ENCODE measurements around the gene DSCAM.
"Not testable (repeated sequence)": the region's sequence is repeated elsewhere in the genome, so short reads cannot be mapped to it uniquely, and the experiment has no call there.

Gene DSCAM

DNA sequence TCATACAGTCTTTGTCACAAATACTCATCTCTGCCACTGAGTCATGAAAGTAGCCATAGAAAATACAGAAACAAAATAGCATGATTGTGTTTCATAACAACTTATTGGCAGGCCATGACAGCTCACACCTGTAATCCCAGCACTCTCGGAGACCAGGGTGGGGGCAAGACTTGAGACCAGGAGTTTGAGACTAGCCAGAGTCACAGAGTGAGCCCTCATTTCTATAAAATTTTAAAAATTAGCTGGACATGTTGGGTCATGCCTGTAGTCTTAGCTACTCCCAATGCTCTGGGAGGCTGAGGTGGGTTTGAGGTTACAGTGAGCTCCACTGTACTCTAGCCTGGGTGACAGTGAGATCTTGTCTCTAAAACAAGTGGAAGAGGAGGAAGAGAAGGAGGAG, 568.6 kb downstream of the DSCAM start:
- no peak for ATAC-seq
- Mint-ChIP-seq H3K4me1 (no peaks in the 10 kb centered on the region), H3K36me3 (ENCODE audit: low read depth) (no peaks in the 10 kb centered on the region), H3K4me3 (no peak overlapping the region), H3K9me3 (no peaks in the 10 kb centered on the region), H3K27me3 (no peaks in the 10 kb centered on the region), H3K27ac (no peak overlapping the region)
- DNase-seq = no peak

DNA sequence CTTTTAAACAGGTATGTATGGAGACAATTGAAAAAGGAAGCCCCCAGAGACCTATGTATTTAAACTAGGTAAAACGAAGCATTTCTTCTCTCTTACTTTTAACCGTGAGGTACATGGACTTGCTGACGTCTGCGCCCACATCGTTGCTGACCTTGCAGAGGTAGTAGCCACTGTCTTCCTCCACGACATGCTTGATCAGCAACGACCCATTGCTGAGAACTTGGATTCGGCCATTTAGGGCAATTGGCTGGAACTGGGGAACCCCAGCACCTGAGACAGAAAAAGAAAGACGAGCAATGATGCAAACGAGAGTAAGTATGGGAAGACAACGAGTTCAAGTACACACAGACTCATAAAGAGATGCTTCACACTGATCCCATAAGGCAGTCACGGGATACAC, 571.0 kb downstream of the DSCAM start:
- no peak for DNase-seq
- H3K4me3 Mint-ChIP-seq = no peak overlapping the region
- H3K4me1 Mint-ChIP-seq = no peaks in the 10 kb centered on the region
- no peak overlapping the region for H3K27ac Mint-ChIP-seq
- no peaks in the 10 kb centered on the region for H3K9me3 Mint-ChIP-seq
- no peak for ATAC-seq
- H3K36me3 Mint-ChIP-seq (ENCODE audit: low read depth) = no peaks in the 10 kb centered on the region
- H3K27me3 Mint-ChIP-seq = no peaks in the 10 kb centered on the region

DNA sequence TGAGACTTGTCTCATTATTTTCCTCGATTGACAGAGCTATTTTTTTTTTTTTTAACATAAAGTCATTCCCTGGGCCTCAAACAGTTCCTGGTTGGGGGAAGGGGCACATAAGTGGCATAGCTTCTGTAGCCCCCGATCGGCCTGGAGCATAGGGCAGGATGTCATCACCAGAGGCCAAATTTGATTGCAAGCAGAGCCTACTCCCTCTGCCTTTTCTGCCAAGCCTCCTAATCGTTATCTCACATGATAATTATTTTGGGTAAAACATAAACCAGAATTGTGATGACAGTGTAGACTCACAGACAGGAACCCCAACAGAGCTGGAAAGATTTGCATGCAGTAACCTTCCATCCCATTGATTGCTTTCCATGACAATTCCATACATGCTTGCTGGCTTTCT, 574.9 kb downstream of the DSCAM start:
- Mint-ChIP-seq H3K4me3 (no peak overlapping the region), H3K36me3 (ENCODE audit: low read depth) (no peaks in the 10 kb centered on the region), H3K27me3 (no peaks in the 10 kb centered on the region), H3K4me1 (no peaks in the 10 kb centered on the region), H3K27ac (no peak overlapping the region), H3K9me3 (no peaks in the 10 kb centered on the region)
- ATAC-seq = no peak
- DNase-seq = no peak

DNA sequence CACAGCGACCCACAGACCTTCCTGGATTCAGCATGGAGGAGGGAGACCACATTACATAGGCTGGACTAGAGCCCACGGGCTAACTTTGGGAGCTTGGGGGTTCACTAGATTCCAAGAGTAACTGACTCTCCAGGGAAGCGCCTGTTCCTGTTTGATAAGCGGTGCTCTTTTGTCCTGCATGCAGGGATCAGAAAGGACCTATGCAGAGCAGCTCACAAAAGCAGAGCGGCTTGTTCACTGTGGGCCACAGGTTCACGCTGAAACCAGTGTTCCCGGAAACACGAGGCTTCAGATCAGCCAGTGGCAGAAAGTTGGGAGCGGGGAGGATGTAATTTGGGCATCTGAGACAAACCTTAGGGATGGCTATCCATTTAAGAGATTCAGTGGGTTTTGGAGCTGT, 575.8 kb downstream of the DSCAM start:
- Mint-ChIP-seq H3K27ac (no peak overlapping the region), H3K4me1 (no peaks in the 10 kb centered on the region), H3K27me3 (no peaks in the 10 kb centered on the region), H3K36me3 (ENCODE audit: low read depth) (no peaks in the 10 kb centered on the region), H3K4me3 (no peak overlapping the region), H3K9me3 (no peaks in the 10 kb centered on the region)
- ATAC-seq = no peak
- DNase-seq = no peak

DNA sequence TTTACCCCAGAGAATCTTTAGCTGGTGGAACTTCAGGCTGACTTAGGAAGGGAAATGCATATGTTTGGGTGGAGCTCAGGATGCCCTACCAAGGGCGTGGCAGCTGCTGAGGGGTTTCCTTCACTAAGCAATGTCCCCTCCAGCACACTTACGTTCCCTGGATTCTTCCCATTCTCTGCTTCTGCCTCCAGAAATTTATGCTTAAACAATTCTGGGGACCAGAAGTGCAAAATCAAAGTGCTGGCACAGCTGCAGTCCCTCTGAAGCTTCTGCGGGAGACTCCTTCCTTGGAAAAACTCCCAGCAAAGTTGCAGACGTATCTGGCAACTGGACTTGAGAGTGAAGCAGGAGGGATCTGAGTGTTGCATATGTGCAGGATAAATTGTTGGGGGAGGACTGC, 576.9 kb downstream of the DSCAM start:
- Mint-ChIP-seq H3K27me3 (no peaks in the 10 kb centered on the region), H3K4me1 (no peaks in the 10 kb centered on the region), H3K36me3 (ENCODE audit: low read depth) (no peaks in the 10 kb centered on the region), H3K9me3 (no peaks in the 10 kb centered on the region), H3K27ac (no peak overlapping the region), H3K4me3 (no peak overlapping the region)
- ATAC-seq = no peak
- no peak for DNase-seq

DNA sequence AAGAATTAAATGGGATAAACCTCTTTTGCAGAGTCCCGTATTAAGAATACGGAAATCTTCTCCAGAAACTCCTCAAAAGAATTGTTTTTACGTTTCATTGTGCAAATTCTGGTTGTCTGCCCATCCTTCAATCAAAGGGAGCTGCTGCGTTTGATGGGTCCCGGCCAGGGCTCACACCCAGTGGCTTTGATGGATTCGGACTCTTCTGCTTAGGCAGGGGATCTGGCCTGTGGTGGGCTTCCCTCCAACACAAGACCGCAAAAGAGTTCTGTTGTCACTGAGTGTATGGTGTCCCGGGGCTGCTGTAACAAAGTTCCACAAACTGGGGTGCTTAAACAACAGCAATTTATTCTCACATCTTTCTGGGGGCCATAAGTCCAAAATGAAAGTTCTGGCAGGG, 577.7 kb downstream of the DSCAM start:
- Mint-ChIP-seq H3K4me3 (no peak overlapping the region), H3K27ac (no peak overlapping the region), H3K9me3 (no peaks in the 10 kb centered on the region), H3K4me1 (no peaks in the 10 kb centered on the region), H3K36me3 (ENCODE audit: low read depth) (no peaks in the 10 kb centered on the region), H3K27me3 (no peaks in the 10 kb centered on the region)
- ATAC-seq (no peak), DNase-seq (no peak)

DNA sequence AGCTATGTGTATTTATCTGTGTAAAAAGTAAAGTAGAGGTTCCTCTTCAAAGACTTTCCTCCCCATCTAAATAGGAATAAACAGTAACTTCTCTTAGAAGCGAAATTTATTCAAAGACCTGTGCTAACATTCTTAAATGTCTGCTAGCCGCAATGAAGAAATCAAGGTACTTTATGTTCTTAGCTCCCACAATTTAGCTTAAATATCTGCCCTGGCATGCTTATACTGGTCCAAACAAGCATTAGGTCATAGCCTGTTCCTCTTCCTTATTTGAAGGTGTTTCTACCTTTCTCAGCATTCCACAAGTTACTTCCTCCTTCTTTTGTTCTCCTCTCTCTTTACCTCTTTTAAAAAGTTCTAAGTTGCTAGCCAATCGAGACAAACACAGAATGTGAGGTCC, 588.5 kb downstream of the DSCAM start:
- H3K27ac Mint-ChIP-seq; H3K4me1 Mint-ChIP-seq; H3K27me3 Mint-ChIP-seq; H3K4me3 Mint-ChIP-seq; DNase-seq; H3K36me3 Mint-ChIP-seq (ENCODE audit: low read depth); H3K9me3 Mint-ChIP-seq; ATAC-seq: not testable (repeated sequence)

DNA sequence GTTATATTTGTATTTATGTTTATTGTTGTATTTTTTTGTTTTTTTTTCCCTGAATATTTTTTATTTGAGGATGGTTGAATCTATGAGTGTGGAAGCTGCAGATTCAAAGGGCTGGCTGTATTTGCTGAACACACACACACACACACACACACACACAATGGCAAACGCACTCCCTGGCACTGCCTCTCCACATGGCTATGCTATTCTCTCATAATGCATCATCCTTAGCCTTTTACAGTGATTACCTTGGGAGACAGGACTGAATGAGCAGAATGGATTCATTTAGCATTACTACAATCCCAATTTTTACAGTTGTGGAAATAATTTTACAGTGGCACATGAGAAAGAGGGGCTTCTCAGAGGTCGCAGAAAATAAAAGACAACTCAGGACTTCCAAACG, 589.6 kb downstream of the DSCAM start:
- Mint-ChIP-seq H3K27me3 (no peaks in the 10 kb centered on the region), H3K36me3 (ENCODE audit: low read depth) (no peaks in the 10 kb centered on the region), H3K27ac (no peak overlapping the region), H3K4me1 (no peaks in the 10 kb centered on the region), H3K4me3 (no peak overlapping the region), H3K9me3 (no peaks in the 10 kb centered on the region)
- DNase-seq = no peak
- ATAC-seq = no peak

DNA sequence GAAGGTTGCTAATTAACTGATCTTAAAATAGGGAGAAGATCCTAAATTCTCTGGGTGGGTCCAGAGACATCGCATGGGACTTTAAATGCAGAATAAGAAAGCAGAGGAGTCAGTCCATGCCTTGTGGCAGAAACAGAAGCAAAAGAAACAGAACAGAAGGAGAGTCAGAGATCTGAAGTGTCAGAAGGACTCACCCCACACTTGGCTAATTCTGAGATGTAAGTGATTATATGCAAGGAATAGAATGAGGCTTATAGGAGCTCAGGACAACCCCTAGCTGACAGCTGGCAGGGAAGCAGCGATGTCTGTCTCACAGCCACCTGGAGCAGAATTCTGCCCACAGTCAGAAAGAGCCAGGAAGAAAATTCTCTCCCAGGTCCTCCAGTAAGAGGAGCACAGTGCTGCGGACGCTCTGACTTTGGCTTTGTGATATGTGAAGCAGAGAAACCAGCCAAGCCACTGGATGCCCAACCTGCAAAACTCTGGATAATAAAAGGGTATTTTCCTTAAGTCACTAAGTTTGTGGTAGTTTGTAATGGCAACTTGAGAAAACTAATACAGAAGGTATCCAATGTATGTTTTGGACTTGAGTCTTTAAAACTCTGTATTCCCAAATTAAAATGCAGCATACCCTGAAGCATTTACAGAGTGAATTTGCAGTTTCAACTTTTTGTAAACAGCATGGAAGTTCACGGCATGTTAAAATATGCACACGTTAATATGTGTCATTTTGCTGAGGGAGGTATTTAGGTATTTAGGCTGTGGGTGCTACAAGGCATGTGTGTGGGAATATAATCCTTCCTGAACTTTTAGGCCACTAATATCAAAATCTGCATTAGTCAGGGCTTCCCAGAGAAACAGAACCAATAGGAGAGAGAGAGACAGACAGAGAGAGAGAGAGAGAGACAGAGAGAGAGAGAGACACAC, 591.2 kb downstream of the DSCAM start:
- H3K9me3 Mint-ChIP-seq = peaks cover 11% of the 10 kb centered on the region
- H3K36me3 Mint-ChIP-seq (ENCODE audit: low read depth) = no peaks in the 10 kb centered on the region
- H3K4me1 Mint-ChIP-seq = no peaks in the 10 kb centered on the region
- no peaks in the 10 kb centered on the region for H3K27me3 Mint-ChIP-seq
- DNase-seq (no peak), ATAC-seq (no peak)
- no peak overlapping the region for H3K4me3 Mint-ChIP-seq
- no peak overlapping the region for H3K27ac Mint-ChIP-seq

DNA sequence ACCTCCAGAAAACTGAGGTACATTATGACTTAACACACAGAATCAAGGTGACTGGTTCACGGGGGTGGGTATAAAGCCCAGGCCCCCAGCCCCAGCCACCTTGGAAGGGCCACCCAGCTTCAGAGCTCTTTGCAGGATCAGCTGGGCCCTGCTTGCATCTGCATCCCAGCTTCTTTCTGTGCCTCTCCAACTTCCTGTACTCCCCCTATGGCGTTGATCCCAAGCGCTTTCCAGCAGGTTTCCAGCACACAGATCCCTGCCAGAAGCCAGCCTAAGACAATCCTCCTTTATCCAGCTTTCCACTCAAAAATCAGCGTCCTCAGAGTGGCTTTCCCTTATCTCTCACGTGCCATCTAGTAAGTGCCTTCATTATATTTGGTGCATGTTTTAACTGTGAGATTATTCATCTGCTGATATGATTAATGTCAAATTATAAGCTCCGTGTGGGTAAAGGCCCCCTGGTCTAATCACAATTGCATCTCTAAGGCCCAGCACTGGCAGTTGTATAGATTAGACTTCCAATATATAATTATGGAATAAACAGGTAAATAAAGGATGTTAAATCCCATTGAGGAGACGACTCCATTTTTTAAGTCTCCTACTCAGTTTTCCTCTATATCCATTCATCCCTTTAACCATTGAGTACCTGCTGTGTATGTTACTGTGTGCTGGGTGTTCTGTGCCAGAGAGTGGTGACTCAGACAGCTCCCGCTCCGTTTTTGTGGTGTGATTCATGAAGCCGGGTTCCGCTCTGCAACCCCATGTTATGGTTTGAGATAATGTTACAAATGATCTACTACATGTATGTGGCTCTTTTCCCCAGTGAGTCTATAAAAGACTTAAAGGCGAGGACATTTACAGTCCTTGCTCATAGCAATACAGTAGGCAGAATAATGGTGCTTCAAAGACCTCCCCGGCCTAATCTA, 592.2 kb downstream of the DSCAM start:
- Mint-ChIP-seq H3K27me3 (no peaks in the 10 kb centered on the region), H3K4me3 (no peak overlapping the region), H3K27ac (no peak overlapping the region), H3K36me3 (ENCODE audit: low read depth) (no peaks in the 10 kb centered on the region), H3K4me1 (no peaks in the 10 kb centered on the region), H3K9me3 (peaks cover 11% of the 10 kb centered on the region)
- ATAC-seq (no peak), DNase-seq (no peak)

DNA sequence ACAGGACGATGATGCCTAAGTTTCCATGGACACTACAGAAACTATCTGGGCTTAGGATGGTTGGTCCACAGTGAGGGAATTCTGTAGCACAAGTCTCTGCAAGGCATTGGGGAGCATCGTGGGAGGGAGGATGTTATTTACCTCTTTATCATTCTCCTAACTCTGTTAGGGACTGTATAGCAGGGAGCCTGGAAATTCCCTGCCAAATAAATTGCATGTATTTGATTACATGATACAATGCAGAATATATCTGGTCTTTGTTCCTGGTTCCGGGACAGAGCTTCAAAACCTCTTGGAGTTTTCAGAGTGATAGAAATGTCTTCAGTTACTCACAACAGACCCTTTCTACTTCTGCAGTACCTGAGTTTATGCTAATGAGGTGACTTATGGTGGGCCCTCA, 593.8 kb downstream of the DSCAM start:
- no peaks in the 10 kb centered on the region for H3K36me3 Mint-ChIP-seq (ENCODE audit: low read depth)
- H3K9me3 Mint-ChIP-seq = peaks cover 26% of the 10 kb centered on the region
- H3K27me3 Mint-ChIP-seq = no peaks in the 10 kb centered on the region
- no peak for ATAC-seq
- H3K4me3 Mint-ChIP-seq = no peak overlapping the region
- DNase-seq = no peak
- no peaks in the 10 kb centered on the region for H3K4me1 Mint-ChIP-seq
- no peak overlapping the region for H3K27ac Mint-ChIP-seq

DNA sequence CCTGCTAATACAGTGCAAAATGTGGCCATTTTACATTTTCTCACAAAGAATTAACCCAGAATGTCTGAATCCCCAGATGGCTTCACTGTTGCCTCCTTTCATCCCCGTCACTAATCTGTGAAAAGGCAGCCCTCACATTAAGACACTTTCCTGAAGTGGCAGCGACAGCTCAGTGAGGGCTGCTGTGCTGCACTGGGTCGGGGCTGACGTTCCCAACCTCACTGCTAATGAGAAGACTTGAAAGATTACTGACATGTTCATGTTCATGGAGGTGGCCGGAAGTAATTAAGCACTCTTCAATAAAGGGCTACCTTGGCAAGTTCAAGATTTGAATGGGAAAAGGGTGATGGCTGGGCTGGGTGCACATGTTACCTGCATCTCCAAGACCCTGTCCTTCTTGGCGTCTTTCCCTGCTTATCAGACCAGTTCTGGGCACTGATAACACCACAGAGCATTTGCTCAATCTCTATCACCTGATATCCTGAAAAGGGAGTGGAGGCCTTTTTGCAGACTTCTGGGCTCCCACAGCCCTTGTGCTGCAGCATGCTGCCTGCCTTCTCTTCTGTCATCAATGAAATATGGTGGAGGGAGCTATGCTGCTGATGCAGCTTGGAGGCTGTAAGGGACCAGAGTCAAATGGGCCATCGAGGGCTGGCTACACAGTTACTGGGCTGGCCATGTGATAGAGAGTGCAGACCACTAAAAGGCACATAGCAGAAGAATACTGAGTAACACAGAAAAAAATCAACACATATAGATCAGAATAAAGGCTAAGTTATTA, 596.3 kb downstream of the DSCAM start:
- no peak overlapping the region for H3K27ac Mint-ChIP-seq
- no peaks in the 10 kb centered on the region for H3K27me3 Mint-ChIP-seq
- H3K9me3 Mint-ChIP-seq = peaks cover 34% of the 10 kb centered on the region
- no peak for DNase-seq
- no peaks in the 10 kb centered on the region for H3K4me1 Mint-ChIP-seq
- no peaks in the 10 kb centered on the region for H3K36me3 Mint-ChIP-seq (ENCODE audit: low read depth)
- H3K4me3 Mint-ChIP-seq = no peak overlapping the region
- ATAC-seq = no peak

DNA sequence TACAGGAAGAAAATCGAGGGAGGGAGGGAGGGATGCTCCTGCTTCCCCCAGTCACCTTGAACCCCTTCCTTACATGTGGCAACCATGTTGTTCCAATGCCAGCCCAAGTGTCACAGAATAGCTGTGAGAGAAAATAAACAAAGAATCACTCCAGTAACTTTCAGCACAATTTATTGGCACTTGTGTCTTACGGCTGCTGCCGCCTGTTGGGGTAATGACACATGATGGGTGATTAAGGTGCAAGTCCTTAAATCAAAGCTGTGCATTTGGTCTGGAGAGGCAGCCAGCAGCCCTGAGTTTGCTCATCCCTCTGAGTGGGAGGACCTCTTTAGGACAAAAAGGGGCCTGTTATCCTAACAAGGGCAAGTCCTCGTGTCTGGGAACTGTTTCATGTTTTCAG, 602.0 kb downstream of the DSCAM start:
- H3K36me3 Mint-ChIP-seq (ENCODE audit: low read depth) = no peaks in the 10 kb centered on the region

DNA sequence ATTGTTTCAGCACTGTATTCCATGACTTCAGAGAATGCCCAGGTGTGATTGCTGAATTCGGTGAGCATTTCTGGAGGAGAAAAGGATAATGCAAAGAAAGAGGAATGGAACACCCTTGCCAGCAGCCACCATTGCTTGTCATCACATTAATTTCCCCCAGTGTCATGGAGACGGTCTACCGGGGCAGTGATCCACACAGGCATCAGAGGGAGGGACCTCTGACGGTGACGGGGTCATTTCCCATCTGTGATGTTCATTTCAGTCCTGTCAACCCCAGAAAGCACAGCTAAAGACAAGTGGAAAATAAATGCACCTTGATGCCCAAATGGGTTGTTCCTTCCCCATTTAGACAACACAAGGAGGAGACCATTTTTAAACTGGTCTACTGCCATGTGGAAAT, 603.3 kb downstream of the DSCAM start:
- H3K27ac Mint-ChIP-seq = no peak overlapping the region
- H3K4me1 Mint-ChIP-seq = no peaks in the 10 kb centered on the region
- no peak for ATAC-seq
- no peaks in the 10 kb centered on the region for H3K27me3 Mint-ChIP-seq
- H3K36me3 Mint-ChIP-seq (ENCODE audit: low read depth) = no peaks in the 10 kb centered on the region
- no peak overlapping the region for H3K4me3 Mint-ChIP-seq
- peaks cover 21% of the 10 kb centered on the region for H3K9me3 Mint-ChIP-seq
- no peak for DNase-seq

More for the DNA sequence above, 602.0 kb downstream of the DSCAM start:
- ATAC-seq (no peak), DNase-seq (no peak)
- no peaks in the 10 kb centered on the region for H3K27me3 Mint-ChIP-seq
- H3K27ac Mint-ChIP-seq = no peak overlapping the region
- no peak overlapping the region for H3K4me3 Mint-ChIP-seq
- peaks cover 30% of the 10 kb centered on the region for H3K9me3 Mint-ChIP-seq
- H3K4me1 Mint-ChIP-seq = no peaks in the 10 kb centered on the region

All from activated naive CD8-positive, alpha-beta T cell treated with anti-CD3 and anti-CD28 coated beads, Interleukin-2, amount 50 U/mL, for 24 hours (primary cell).